Measurements from ENCODE around the gene CWC22.

GRCh38 chr2:179987916-179988315 is 19.2 kb downstream of the CWC22 start:
- TF ChIP-seq POLR2A (IDR thresholded peaks at IDR 0.05) (no peak), CTCF (IDR thresholded peaks at IDR 0.05) (no peak)
